ENCODE measurements around the gene PSMD14. TPM values are rescaled to one million over a fixed set of nuclear protein-coding genes. Genes with fewer than 3 reads are reported as not detected.

Gene PSMD14
- total and polyA plus RNA-seq, 2 of the 13 experiments (the other 11 are each of a cell fraction or from before 2014, with no cell fraction given): 60.6 to 149 TPM

DNA sequence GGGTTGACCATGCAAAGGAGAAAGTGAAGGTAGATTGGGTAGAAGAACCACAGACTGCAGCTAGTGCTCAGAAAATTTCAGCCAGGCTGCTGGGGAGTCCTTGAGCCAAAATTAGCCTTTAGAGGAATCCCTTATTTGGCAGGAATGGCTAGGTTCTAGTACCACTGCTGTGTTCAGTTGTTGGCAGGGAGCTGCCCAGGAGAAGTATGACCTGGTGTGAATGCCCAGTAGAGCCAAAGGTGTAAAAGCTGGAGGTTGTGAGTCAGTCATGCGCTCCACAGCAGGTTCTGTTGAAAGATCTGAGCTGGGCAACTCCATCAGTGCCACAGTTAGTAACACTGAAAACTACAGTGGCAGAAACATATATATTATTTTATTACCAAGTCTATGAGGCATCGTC is 71.5 kb downstream of the PSMD14 start:
- DNase-seq (ENCODE audit: low spot score) (no peak), FAIRE-seq (no peak), ATAC-seq (no peak)
- Histone ChIP-seq H3K36me3 (replicated peaks in 1 of 2; ENCODE audit: control insufficient read depth in 1 of 2, insufficient read depth in 2 of 2, low read length in 2 of 2) (peaks cover 3 to 10% of the 10 kb centered on the region in 2 experiments; a peak in 4 of 5 replicates), H3K27ac (ENCODE audit: extremely low read length, insufficient read depth, low read length) (no peak overlapping the region), H3K4me1 (ENCODE audit: insufficient read depth, low read length) (no peaks in the 10 kb centered on the region), H3K9ac (ENCODE audit: insufficient read depth, low read depth, low read length) (no peak overlapping the region), H3K9me3 (ENCODE audit: low read length) (no peaks in the 10 kb centered on the region), H3K79me2 (ENCODE audit: insufficient read depth, low read length) (no peaks in the 10 kb centered on the region), H4K20me1 (ENCODE audit: insufficient read depth, low read length) (no peaks in the 10 kb centered on the region), H3K4me3 (replicated peaks in 1 of 3; ENCODE audit: insufficient read depth in 1 of 3, low read depth in 2 of 3, low read length in 3 of 3) (no peak overlapping the region), H2AFZ (ENCODE audit: low read length) (no peak overlapping the region), H3K4me2 (ENCODE audit: low read depth, low read length) (no peak overlapping the region), H3K27me3 (ENCODE audit: control insufficient read depth in 1 of 2, insufficient read depth in 2 of 2, low read length in 2 of 2) (no peaks in the 10 kb centered on the region)
- POLR2A ChIA-PET: no interaction called here
- CTCF ChIA-PET (ENCODE audit: low intra/inter-chr PET ratio, low total read pairs): no interaction called here
- 100% methylated on average over 2 of the region's 2 CpGs for WGBS (ENCODE audit: low lambda C conversion rate)
- in situ Hi-C loops (cut with HindIII; ENCODE audit: extremely low pct_ligation_motif_present, low pct_unique_long_range_greater_than_20kb) (no loop called here), intact Hi-C loops (cut with micrococcal nuclease; ENCODE audit: unreplicated experiment) (no loop called here)
- no TSS peak for BruUV-seq (replicated peaks)
- TF ChIP-seq MAFK (conservative IDR thresholded peaks at IDR 0.05 in 1 of 2, IDR thresholded peaks at IDR 0.05 in 1 of 2; ENCODE audit: low read length in 2 of 2) (no peak), NCOR1 (IDR thresholded peaks at IDR 0.05; ENCODE audit: borderline replicate concordance, low read length) (no peak), ARNT (IDR thresholded peaks at IDR 0.05) (no peak), ZNF557 (CRISPR knock-in tag; IDR thresholded peaks at IDR 0.05) (no peak), ZNF670 (CRISPR knock-in tag; IDR thresholded peaks at IDR 0.05; ENCODE audit: borderline replicate concordance) (no peak), SNAI1 (CRISPR knock-in tag; IDR thresholded peaks at IDR 0.05; ENCODE audit: borderline replicate concordance) (no peak), ZNF672 (CRISPR knock-in tag; IDR thresholded peaks at IDR 0.05) (no peak), U2AF2 (IDR thresholded peaks at IDR 0.05; ENCODE audit: low read depth, low read length) (no peak), RBFOX2 (IDR thresholded peaks at IDR 0.05; ENCODE audit: low read depth, low read length) (no peak), MYNN (CRISPR knock-in tag; IDR thresholded peaks at IDR 0.05; ENCODE audit: low read depth) (no peak)
- TF ChIP-seq, protein P1, sequence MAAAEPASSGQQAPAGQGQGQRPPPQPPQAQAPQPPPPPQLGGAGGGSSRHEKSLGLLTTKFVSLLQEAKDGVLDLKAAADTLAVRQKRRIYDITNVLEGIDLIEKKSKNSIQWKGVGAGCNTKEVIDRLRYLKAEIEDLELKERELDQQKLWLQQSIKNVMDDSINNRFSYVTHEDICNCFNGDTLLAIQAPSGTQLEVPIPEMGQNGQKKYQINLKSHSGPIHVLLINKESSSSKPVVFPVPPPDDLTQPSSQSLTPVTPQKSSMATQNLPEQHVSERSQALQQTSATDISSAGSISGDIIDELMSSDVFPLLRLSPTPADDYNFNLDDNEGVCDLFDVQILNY (CRISPR knock-in tag; conservative IDR thresholded peaks at IDR 0.05): no peak
- TF ChIP-seq, protein P2, sequence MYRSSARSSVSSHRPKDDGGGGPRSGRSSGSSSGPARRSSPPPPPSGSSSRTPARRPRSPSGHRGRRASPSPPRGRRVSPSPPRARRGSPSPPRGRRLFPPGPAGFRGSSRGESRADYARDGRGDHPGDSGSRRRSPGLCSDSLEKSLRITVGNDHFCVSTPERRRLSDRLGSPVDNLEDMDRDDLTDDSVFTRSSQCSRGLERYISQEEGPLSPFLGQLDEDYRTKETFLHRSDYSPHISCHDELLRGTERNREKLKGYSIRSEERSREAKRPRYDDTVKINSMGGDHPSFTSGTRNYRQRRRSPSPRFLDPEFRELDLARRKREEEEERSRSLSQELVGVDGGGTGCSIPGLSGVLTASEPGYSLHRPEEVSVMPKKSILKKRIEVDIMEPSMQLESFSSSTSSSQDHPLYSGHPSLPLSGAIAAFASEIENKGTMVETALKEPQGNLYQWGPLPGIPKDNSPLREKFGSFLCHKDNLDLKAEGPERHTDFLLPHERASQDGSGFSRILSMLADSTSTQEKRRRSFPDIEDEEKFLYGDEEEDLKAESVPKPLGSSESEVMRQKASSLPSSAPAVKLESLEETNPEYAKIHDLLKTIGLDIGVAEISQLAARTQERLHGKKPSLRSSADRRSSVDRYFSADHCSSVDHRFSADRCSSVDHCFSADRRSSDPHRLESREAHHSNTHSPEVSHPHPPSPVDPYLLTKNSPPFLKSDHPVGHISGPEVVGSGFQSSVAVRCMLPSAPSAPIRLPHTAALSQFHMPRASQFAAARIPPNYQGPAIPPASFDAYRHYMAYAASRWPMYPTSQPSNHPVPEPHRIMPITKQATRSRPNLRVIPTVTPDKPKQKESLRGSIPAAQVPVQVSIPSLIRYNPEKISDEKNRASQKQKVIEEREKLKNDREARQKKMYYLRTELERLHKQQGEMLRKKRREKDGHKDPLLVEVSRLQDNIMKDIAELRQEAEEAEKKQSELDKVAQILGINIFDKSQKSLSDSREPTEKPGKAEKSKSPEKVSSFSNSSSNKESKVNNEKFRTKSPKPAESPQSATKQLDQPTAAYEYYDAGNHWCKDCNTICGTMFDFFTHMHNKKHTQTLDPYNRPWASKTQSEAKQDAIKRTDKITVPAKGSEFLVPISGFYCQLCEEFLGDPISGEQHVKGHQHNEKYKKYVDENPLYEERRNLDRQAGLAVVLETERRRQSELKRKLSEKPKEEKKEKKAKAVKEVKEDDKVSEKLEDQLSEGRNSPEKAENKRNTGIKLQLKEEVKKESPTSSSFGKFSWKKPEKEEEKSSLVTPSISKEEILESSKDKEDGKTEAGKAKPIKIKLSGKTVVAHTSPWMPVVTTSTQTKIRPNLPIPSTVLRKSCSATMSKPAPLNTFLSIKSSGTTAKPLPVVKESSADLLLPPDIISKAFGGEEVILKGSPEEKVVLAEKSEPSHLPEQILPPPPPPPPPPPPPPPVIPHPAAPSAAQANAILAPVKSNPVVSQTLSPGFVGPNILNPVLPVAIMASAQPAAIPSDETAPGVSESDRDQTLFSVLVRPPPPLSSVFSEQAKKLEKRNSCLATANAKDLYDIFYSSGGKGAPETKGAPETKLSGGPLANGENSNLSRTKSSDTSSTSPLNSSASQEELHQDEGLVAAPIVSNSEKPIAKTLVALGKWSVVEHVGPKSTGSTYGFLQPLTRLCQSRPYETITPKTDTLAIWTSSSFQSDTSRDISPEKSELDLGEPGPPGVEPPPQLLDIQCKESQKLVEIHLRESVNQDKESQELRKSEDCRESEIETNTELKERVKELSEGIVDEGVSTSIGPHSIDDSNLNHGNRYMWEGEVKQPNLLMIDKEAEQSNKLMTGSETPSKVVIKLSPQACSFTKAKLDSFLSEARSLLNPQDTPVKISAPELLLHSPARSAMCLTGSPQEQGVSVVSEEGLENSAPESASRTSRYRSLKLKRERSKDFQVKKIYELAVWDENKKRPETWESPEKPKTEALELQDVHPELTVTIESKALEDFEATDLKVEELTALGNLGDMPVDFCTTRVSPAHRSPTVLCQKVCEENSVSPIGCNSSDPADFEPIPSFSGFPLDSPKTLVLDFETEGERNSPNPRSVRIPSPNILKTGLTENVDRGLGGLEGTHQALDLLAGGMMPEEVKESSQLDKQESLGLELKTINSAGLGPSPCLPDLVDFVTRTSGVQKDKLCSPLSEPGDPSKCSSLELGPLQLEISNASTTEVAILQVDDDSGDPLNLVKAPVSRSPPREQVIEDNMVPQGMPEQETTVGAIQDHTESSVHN (CRISPR knock-in tag; IDR thresholded peaks at IDR 0.05): no peak
- TF ChIP-seq, protein P3, sequence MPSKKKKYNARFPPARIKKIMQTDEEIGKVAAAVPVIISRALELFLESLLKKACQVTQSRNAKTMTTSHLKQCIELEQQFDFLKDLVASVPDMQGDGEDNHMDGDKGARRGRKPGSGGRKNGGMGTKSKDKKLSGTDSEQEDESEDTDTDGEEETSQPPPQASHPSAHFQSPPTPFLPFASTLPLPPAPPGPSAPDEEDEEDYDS (CRISPR knock-in tag; IDR thresholded peaks at IDR 0.05): no peak

Data from HepG2 (cell line).